Left kidney (tissue), 2 donors: ENCODE results near the gene ZNF627. TPM values are rescaled to one million over a fixed set of nuclear protein-coding genes. Genes with fewer than 3 reads are reported as not detected.
"Not testable (repeated sequence)": the region's sequence is repeated elsewhere in the genome, so short reads cannot be mapped to it uniquely, and the experiment has no call there.

Experiments
- DNase-seq: peaks from one replicate; pipeline ENCODE4 v3.0.0-alpha.2; 2013
- polyA plus RNA-seq: library from polyadenylated mRNA; unstranded; fragments of 120-200 nt; gene quantifications from one replicate; pipeline ENCODE4 v1.2.1, GENCODE V29; 2013; ENCODE audit not compliant: insufficient read length

Gene ZNF627
- polyA plus RNA-seq, 1 donor = 43.4 TPM

- DNase-seq = no peak
These were observed 23.3 kb downstream of the ZNF627 start for GRCh38 chr19:11620553-11620952.

GRCh38 chr19:11622401-11622800, 25.1 kb downstream of the ZNF627 start:
- not testable (repeated sequence) for DNase-seq

- DNase-seq = no peak
These were observed 26.8 kb downstream of the ZNF627 start for GRCh38 chr19:11624069-11624463.

GRCh38 chr19:11626252-11626651, 29.0 kb downstream of the ZNF627 start:
- no peak for DNase-seq

- DNase-seq = no peak
These were observed 35.9 kb downstream of the ZNF627 start for GRCh38 chr19:11633223-11633622.

- DNase-seq = not testable (repeated sequence)
These were observed 36.9 kb downstream of the ZNF627 start for GRCh38 chr19:11634018-11634662.

GRCh38 chr19:11639245-11639601, 41.9 kb downstream of the ZNF627 start:
- DNase-seq = no peak

- DNase-seq = peak; percentile 98
These were observed 42.6 kb downstream of the ZNF627 start for GRCh38 chr19:11639602-11640471.

GRCh38 chr19:11641244-11641643, 44.0 kb downstream of the ZNF627 start:
- no peak for DNase-seq

GRCh38 chr19:11642902-11643301, 45.6 kb downstream of the ZNF627 start:
- no peak for DNase-seq

GRCh38 chr19:11649941-11650340, 52.7 kb downstream of the ZNF627 start:
- no peak for DNase-seq

GRCh38 chr19:11651062-11651461, 53.8 kb downstream of the ZNF627 start:
- DNase-seq = no peak

GRCh38 chr19:11652056-11652455, 54.8 kb downstream of the ZNF627 start:
- DNase-seq = no peak

- DNase-seq = no peak
These were observed 55.2 kb downstream of the ZNF627 start for GRCh38 chr19:11652492-11652891.

GRCh38 chr19:11656535-11656934, 59.3 kb downstream of the ZNF627 start:
- no peak for DNase-seq

GRCh38 chr19:11657307-11657706, 60.0 kb downstream of the ZNF627 start:
- DNase-seq = no peak

GRCh38 chr19:11658970-11659369, 61.7 kb downstream of the ZNF627 start:
- DNase-seq = no peak

GRCh38 chr19:11659612-11660011, 62.3 kb downstream of the ZNF627 start:
- DNase-seq = no peak

- no peak for DNase-seq
These were observed 65.0 kb downstream of the ZNF627 start for GRCh38 chr19:11662278-11662677.

GRCh38 chr19:11663181-11663591, 65.9 kb downstream of the ZNF627 start:
- no peak for DNase-seq
